HepG2 (cell line): ENCODE data around the gene ALDH4A1. TPM values are rescaled to one million over a fixed set of nuclear protein-coding genes. Genes with fewer than 3 reads are reported as not detected.

ENCODE experiments used
- AHDC1 ChIP-seq: sonication (generic); formaldehyde crosslinking; IDR thresholded peaks from 2 replicates; pipeline ENCODE4 v1.5.1; 2020; ENCODE audit warnings: mild to moderate bottlenecking, missing genetic modification reagents, borderline replicate concordance
- CCDC6 ChIP-seq: sonication (generic); formaldehyde crosslinking; IDR thresholded peaks from 2 replicates; pipeline ENCODE4 v1.8.1; 2022; ENCODE audit warnings: mild to moderate bottlenecking, missing genetic modification reagents, moderate library complexity
- KDM1A ChIP-seq: IDR thresholded peaks from 2 replicates; pipeline ENCODE4 v1.6.1; 2016; ENCODE audit warnings: missing compliant biosample characterization
- KDM3A ChIP-seq: IDR thresholded peaks from 2 replicates; pipeline ENCODE4 v1.6.1; 2018; ENCODE audit warnings: low read depth, missing compliant biosample characterization
- NR3C1 ChIP-seq: sonication (generic); formaldehyde crosslinking; IDR thresholded peaks from 2 replicates; pipeline ENCODE4 v1.4.0; 2020; ENCODE audit warnings: missing genetic modification reagents
- PCBP2 ChIP-seq: fragments of 200-400 bp; formaldehyde crosslinking; optimal IDR thresholded peaks from 2 replicates; pipeline ENCODE3; 2018; ENCODE audit warnings: low read length, low read depth; ENCODE audit not compliant: poor library complexity, severe bottlenecking
- REPIN1 ChIP-seq: sonication (generic); formaldehyde crosslinking; IDR thresholded peaks from 2 replicates; pipeline ENCODE4 v1.8.0; 2022; ENCODE audit warnings: missing genetic modification reagents, low read depth, mild to moderate bottlenecking, borderline replicate concordance
- SMAD1 ChIP-seq: sonication (generic); formaldehyde crosslinking; IDR thresholded peaks from 2 replicates; pipeline ENCODE4 v1.4.0; 2020; ENCODE audit warnings: missing genetic modification reagents, low read depth, mild to moderate bottlenecking, borderline replicate concordance
- SOX5 ChIP-seq: IDR thresholded peaks from 2 replicates; pipeline ENCODE4 v1.6.1; 2016; ENCODE audit warnings: borderline replicate concordance
- ZC3H13 ChIP-seq: sonication (generic); formaldehyde crosslinking; IDR thresholded peaks from 2 replicates; pipeline ENCODE4 v1.8.1; 2023; ENCODE audit warnings: mild to moderate bottlenecking, missing genetic modification reagents, moderate library complexity
- ZFP82 ChIP-seq: sonication (generic); formaldehyde crosslinking; IDR thresholded peaks from 2 replicates; pipeline ENCODE4 v1.5.1; 2020; ENCODE audit warnings: mild to moderate bottlenecking, missing genetic modification reagents, borderline replicate concordance
- ZNF224 ChIP-seq: sonication (generic); formaldehyde crosslinking; IDR thresholded peaks from 2 replicates; pipeline ENCODE4 v1.5.0; 2020; ENCODE audit warnings: mild to moderate bottlenecking, missing genetic modification reagents
- ZNF235 ChIP-seq: sonication (generic); formaldehyde crosslinking; IDR thresholded peaks from 2 replicates; pipeline ENCODE4 v1.8.1; 2023; ENCODE audit warnings: mild to moderate bottlenecking, missing genetic modification reagents, borderline replicate concordance
- ZNF260 ChIP-seq: sonication (generic); formaldehyde crosslinking; IDR thresholded peaks from 2 replicates; pipeline ENCODE4 v1.4.0; 2020; ENCODE audit warnings: missing genetic modification reagents, low read depth, mild to moderate bottlenecking, borderline replicate concordance
- ZNF282 ChIP-seq: fragments of 450-650 bp; IDR thresholded peaks from 2 replicates; pipeline ENCODE4 v1.6.1; 2018; ENCODE audit not compliant: partially characterized antibody
- ZNF33B ChIP-seq: sonication (generic); formaldehyde crosslinking; IDR thresholded peaks from 2 replicates; pipeline ENCODE4 v1.5.1; 2020; ENCODE audit warnings: mild to moderate bottlenecking, missing genetic modification reagents
- ZNF362 ChIP-seq: sonication (generic); formaldehyde crosslinking; IDR thresholded peaks from 2 replicates; pipeline ENCODE4 v1.4.0; 2020; ENCODE audit warnings: missing genetic modification reagents, mild to moderate bottlenecking, borderline replicate concordance
- ZNF510 ChIP-seq: sonication (generic); formaldehyde crosslinking; IDR thresholded peaks from 2 replicates; pipeline ENCODE4 v1.4.0; 2020; ENCODE audit warnings: low read depth, mild to moderate bottlenecking, missing genetic modification reagents
- ZNF558 ChIP-seq: sonication (generic); formaldehyde crosslinking; IDR thresholded peaks from 2 replicates; pipeline ENCODE4 v1.9.0; 2022; ENCODE audit warnings: mild to moderate bottlenecking, missing genetic modification reagents, borderline replicate concordance
- ZNF672 ChIP-seq: sonication (generic); formaldehyde crosslinking; IDR thresholded peaks from 2 replicates; pipeline ENCODE4 v1.8.1; 2022; ENCODE audit warnings: missing genetic modification reagents
- polyA plus RNA-seq, 8 experiments: library from polyadenylated mRNA; depleted of rRNA in 3 of 8; stranded (reverse) in 7 of 8; unstranded in 1 of 8; fragments of >200 nt; fragmentation: Illumina TruSeq in 4 of 8; extraction: Trizol in 4 of 8; gene quantifications; 2 replicates each; pipeline versions ENCODE4 v1.2.1 to v1.2.3, GENCODE V29; 2011 to 2016; ENCODE audit warnings: low read depth in 4 of 8, missing spikeins in 1 of 8, mixed read lengths in 1 of 8; ENCODE audit not compliant: insufficient read depth in 1 of 8
- total RNA-seq, 5 experiments: library from RNA; depleted of rRNA; stranded (reverse); fragments of >200 nt; fragmentation: Illumina TruSeq; extraction: Trizol; gene quantifications; 2 replicates each; pipeline ENCODE4 v1.2.3, GENCODE V29; 2016; ENCODE audit warnings: low read depth in 1 of 5
- TF ChIP-seq, protein P1 (sequence below): sonication (generic); formaldehyde crosslinking; IDR thresholded peaks from 2 replicates; pipeline ENCODE4 v1.4.0; 2020; ENCODE audit warnings: mild to moderate bottlenecking, missing genetic modification reagents

The ALDH4A1 gene
- total and polyA plus RNA-seq, 2 of the 13 experiments (the other 11 are each of a cell fraction or from before 2014, with no cell fraction given) = 76.4 to 240 TPM

DNA sequence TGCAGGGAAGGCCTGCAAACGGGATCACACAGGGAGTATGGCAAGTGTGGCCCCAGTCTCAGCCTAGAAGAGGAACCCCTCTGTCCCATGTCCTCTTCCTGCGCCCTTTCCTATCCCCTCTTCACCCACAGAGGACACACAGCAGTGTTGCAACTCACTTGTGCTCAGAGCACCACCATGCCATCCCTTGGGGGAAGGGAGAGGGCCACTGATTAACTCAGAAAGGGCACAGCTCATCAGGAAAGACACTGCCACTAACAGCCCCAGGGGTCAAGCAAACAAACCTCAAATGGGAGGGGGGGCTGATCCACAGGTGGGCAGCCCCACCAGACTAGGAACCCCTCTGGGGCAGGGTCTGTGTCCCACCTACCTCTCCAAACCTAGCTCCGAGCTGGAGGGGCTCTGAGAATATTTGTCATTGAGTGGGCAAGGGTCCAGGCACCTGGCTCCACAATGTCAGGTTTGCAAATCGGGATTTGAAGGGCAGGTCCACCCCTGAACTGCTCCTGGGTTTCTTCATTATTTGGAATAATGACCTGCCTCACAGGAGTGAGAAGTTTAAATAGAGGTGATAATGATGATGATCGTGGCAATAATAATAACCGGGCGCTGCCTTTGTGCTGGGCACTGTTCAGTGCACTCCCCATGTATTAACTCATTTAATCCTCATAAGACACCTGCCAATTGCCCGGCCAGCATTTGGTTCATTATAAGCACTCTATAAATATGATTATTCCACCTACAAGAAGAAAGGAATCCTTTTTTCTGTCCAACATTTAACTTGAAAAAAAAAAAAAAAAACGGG, 1.0 kb downstream of the ALDH4A1 start (continued):
- TF ChIP-seq ZNF260 (CRISPR knock-in tag) = no peak
- 0 out of 2 replicates have a peak, but pooled peaks have one; percentile 15 for TF ChIP-seq ZNF224
- TF ChIP-seq NR3C1 (CRISPR knock-in tag) = no peak
- no peak for TF ChIP-seq ZNF235 (CRISPR knock-in tag)
- peak; percentile 84 for TF ChIP-seq SOX5 (CRISPR knock-in tag)
- TF ChIP-seq REPIN1 (CRISPR knock-in tag) = no peak
- peak; percentile 75 for TF ChIP-seq AHDC1 (CRISPR knock-in tag)
- no peak for TF ChIP-seq CCDC6 (CRISPR knock-in tag)
- no peak for TF ChIP-seq PCBP2
- TF ChIP-seq SMAD1 = no peak
- TF ChIP-seq, protein P1, sequence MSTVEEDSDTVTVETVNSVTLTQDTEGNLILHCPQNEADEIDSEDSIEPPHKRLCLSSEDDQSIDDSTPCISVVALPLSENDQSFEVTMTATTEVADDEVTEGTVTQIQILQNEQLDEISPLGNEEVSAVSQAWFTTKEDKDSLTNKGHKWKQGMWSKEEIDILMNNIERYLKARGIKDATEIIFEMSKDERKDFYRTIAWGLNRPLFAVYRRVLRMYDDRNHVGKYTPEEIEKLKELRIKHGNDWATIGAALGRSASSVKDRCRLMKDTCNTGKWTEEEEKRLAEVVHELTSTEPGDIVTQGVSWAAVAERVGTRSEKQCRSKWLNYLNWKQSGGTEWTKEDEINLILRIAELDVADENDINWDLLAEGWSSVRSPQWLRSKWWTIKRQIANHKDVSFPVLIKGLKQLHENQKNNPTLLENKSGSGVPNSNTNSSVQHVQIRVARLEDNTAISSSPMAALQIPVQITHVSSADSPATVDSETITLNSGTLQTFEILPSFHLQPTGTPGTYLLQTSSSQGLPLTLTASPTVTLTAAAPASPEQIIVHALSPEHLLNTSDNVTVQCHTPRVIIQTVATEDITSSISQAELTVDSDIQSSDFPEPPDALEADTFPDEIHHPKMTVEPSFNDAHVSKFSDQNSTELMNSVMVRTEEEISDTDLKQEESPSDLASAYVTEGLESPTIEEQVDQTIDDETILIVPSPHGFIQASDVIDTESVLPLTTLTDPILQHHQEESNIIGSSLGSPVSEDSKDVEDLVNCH (CRISPR knock-in tag) = no peak
- TF ChIP-seq ZNF510 (CRISPR knock-in tag) = no peak
- no peak; the same call in 1 of the 2 replicates for TF ChIP-seq ZC3H13
- TF ChIP-seq ZNF33B (CRISPR knock-in tag) = no peak
- TF ChIP-seq KDM3A (CRISPR knock-in tag) = peak; percentile 76; the same call in 1 of the 2 replicates
- no peak for TF ChIP-seq ZNF282
- no peak for TF ChIP-seq ZNF558 (CRISPR knock-in tag)
- TF ChIP-seq ZNF362 (CRISPR knock-in tag) = peak; percentile 41; the same call in 1 of the 2 replicates
- TF ChIP-seq KDM1A (CRISPR knock-in tag) = 0 out of 2 replicates have a peak, but pooled peaks have one; percentile 47
- TF ChIP-seq ZNF672 (CRISPR knock-in tag) = no peak
- no peak for TF ChIP-seq ZFP82
